IgD-negative memory B cell (primary cell): ENCODE results near the gene DNAH8. TPM values are rescaled to one million over a fixed set of nuclear protein-coding genes. Genes with fewer than 3 reads are reported as not detected.

Experiments
- H3K27ac Mint-ChIP-seq, 3 donors: one replicate each; pipeline ENCODE4 v1.8.0; 2020 to 2022; ENCODE audit warnings: mild to moderate bottlenecking in 3 of 3, mixed read lengths in 3 of 3, moderate library complexity in 1 of 3
- H3K27me3 Mint-ChIP-seq: one replicate; pipeline ENCODE4 v1.8.0; 2021; ENCODE audit warnings: mixed read lengths
- H3K36me3 Mint-ChIP-seq: one replicate; pipeline ENCODE4 v1.8.0; 2020; ENCODE audit warnings: mild to moderate bottlenecking, mixed read lengths
- H3K4me1 Mint-ChIP-seq, 3 donors: one replicate each; pipeline ENCODE4 v1.8.0; 2020 to 2022; ENCODE audit warnings: mixed read lengths in 3 of 3, mild to moderate bottlenecking in 1 of 3
- H3K4me3 Mint-ChIP-seq, 4 donors: one replicate each; pipeline ENCODE4 v1.8.0; 2020 to 2022; ENCODE audit warnings: mild to moderate bottlenecking in 4 of 4, mixed read lengths in 4 of 4, moderate library complexity in 3 of 4
- H3K9me3 Mint-ChIP-seq, 3 donors: one replicate each; pipeline ENCODE4 v1.8.0; 2020 to 2021; ENCODE audit warnings: mixed read lengths in 3 of 3, mild to moderate bottlenecking in 1 of 3
- polyA plus RNA-seq: library from polyadenylated mRNA; unstranded; fragments of 300-500 nt; fragmentation: Illumina TruSeq; gene quantifications from one replicate; pipeline ENCODE4 v1.2.3, GENCODE V29; 2021

Gene DNAH8
- polyA plus RNA-seq, 1 donor from 2014 or later: 0.94 TPM

GRCh38 chr6:39043776-39044175, 328.7 kb downstream of the DNAH8 start:
- H3K4me1 Mint-ChIP-seq: peaks cover 0 to 7% (median 5%) of the 10 kb centered on the region in 3 donors
- H3K27ac Mint-ChIP-seq: no peak overlapping the region
- no peak overlapping the region for H3K4me3 Mint-ChIP-seq
- H3K36me3 Mint-ChIP-seq: peaks cover 4% of the 10 kb centered on the region
- peaks cover 15% of the 10 kb centered on the region for H3K27me3 Mint-ChIP-seq
- no peaks in the 10 kb centered on the region for H3K9me3 Mint-ChIP-seq

- H3K4me1 Mint-ChIP-seq: peaks cover 0 to 7% (median 5%) of the 10 kb centered on the region in 3 donors
- H3K4me3 Mint-ChIP-seq: no peak overlapping the region
- no peaks in the 10 kb centered on the region for H3K9me3 Mint-ChIP-seq
- peaks cover 4% of the 10 kb centered on the region for H3K36me3 Mint-ChIP-seq
- no peak overlapping the region for H3K27ac Mint-ChIP-seq
- H3K27me3 Mint-ChIP-seq: peaks cover 15% of the 10 kb centered on the region
These were observed 329.1 kb downstream of the DNAH8 start for GRCh38 chr6:39044181-39044580.

GRCh38 chr6:39047434-39048327, 332.6 kb downstream of the DNAH8 start:
- Mint-ChIP-seq H3K4me3 (peak overlapping the region in 2 of 4 donors; percentile 1 to 77), H3K27ac (no peak overlapping the region), H3K4me1 (peaks cover 0 to 2% (median 1%) of the 10 kb centered on the region in 3 donors), H3K36me3 (peaks cover 2% of the 10 kb centered on the region), H3K9me3 (no peaks in the 10 kb centered on the region), H3K27me3 (peaks cover 34% of the 10 kb centered on the region)

- H3K36me3 Mint-ChIP-seq: no peaks in the 10 kb centered on the region
- no peaks in the 10 kb centered on the region for H3K9me3 Mint-ChIP-seq
- peaks cover 0 to 2% (median 1%) of the 10 kb centered on the region in 3 donors for H3K4me1 Mint-ChIP-seq
- H3K27me3 Mint-ChIP-seq: peaks cover 34% of the 10 kb centered on the region
- H3K27ac Mint-ChIP-seq: no peak within 1 kb of the TSS
- peak within 1 kb of the TSS in 3 of 4 donors; percentile 1 to 77 (median 41) for H3K4me3 Mint-ChIP-seq
These were observed 333.6 kb downstream of the DNAH8 start, which contains the start of gene GLP1R for GRCh38 chr6:39048481-39049399. Gene GLP1R, plus strand, starts transcription at chr6:39048781. Its CDS starts 60 bp downstream, at chr6:39048841.

GRCh38 chr6:39049575-39050283, 334.6 kb downstream of the DNAH8 start:
- peak overlapping the region in 1 of 4 donors; percentile 63 for H3K4me3 Mint-ChIP-seq

GRCh38 chr6:39050453-39051112, 335.5 kb downstream of the DNAH8 start:
- H3K36me3 Mint-ChIP-seq: no peaks in the 10 kb centered on the region
- H3K9me3 Mint-ChIP-seq: no peaks in the 10 kb centered on the region
- H3K4me3 Mint-ChIP-seq: no peak overlapping the region
- no peak overlapping the region for H3K27ac Mint-ChIP-seq
- peaks cover 0 to 3% (median 2%) of the 10 kb centered on the region in 3 donors for H3K4me1 Mint-ChIP-seq
- peaks cover 37% of the 10 kb centered on the region for H3K27me3 Mint-ChIP-seq

More at GRCh38 chr6:39049575-39050283, 334.6 kb downstream of the DNAH8 start:
- no peaks in the 10 kb centered on the region for H3K9me3 Mint-ChIP-seq
- no peaks in the 10 kb centered on the region for H3K36me3 Mint-ChIP-seq
- peaks cover 0 to 3% (median 2%) of the 10 kb centered on the region in 3 donors for H3K4me1 Mint-ChIP-seq
- H3K27ac Mint-ChIP-seq: no peak overlapping the region
- H3K27me3 Mint-ChIP-seq: peaks cover 37% of the 10 kb centered on the region

GRCh38 chr6:39051399-39052122, 336.4 kb downstream of the DNAH8 start:
- no peak overlapping the region for H3K27ac Mint-ChIP-seq
- peaks cover 0 to 3% (median 2%) of the 10 kb centered on the region in 3 donors for H3K4me1 Mint-ChIP-seq
- H3K4me3 Mint-ChIP-seq: no peak overlapping the region
- peaks cover 36% of the 10 kb centered on the region for H3K27me3 Mint-ChIP-seq
- H3K9me3 Mint-ChIP-seq: no peaks in the 10 kb centered on the region
- H3K36me3 Mint-ChIP-seq: no peaks in the 10 kb centered on the region

GRCh38 chr6:39053016-39053624, 338.0 kb downstream of the DNAH8 start:
- H3K27me3 Mint-ChIP-seq: peaks cover 28% of the 10 kb centered on the region
- H3K36me3 Mint-ChIP-seq: no peaks in the 10 kb centered on the region
- no peak overlapping the region for H3K4me3 Mint-ChIP-seq
- H3K27ac Mint-ChIP-seq: no peak overlapping the region
- H3K4me1 Mint-ChIP-seq: peaks cover 0 to 2% (median 0%) of the 10 kb centered on the region in 3 donors
- H3K9me3 Mint-ChIP-seq: no peaks in the 10 kb centered on the region

GRCh38 chr6:39053854-39054576, 338.9 kb downstream of the DNAH8 start:
- Mint-ChIP-seq H3K27me3 (peaks cover 30% of the 10 kb centered on the region), H3K27ac (no peak overlapping the region), H3K4me1 (peaks cover 0 to 2% (median 0%) of the 10 kb centered on the region in 3 donors), H3K36me3 (no peaks in the 10 kb centered on the region), H3K4me3 (no peak overlapping the region), H3K9me3 (no peaks in the 10 kb centered on the region)

GRCh38 chr6:39054577-39055142, 339.5 kb downstream of the DNAH8 start:
- Mint-ChIP-seq H3K27ac (no peak overlapping the region), H3K4me1 (peaks cover 0 to 2% (median 0%) of the 10 kb centered on the region in 3 donors), H3K27me3 (peaks cover 28% of the 10 kb centered on the region), H3K4me3 (no peak overlapping the region), H3K36me3 (no peaks in the 10 kb centered on the region), H3K9me3 (no peaks in the 10 kb centered on the region)

GRCh38 chr6:39055661-39056060, 340.6 kb downstream of the DNAH8 start:
- H3K4me1 Mint-ChIP-seq: peaks cover 0 to 2% (median 0%) of the 10 kb centered on the region in 3 donors
- no peak overlapping the region for H3K27ac Mint-ChIP-seq
- H3K36me3 Mint-ChIP-seq: peaks cover 1% of the 10 kb centered on the region
- H3K27me3 Mint-ChIP-seq: peaks cover 24% of the 10 kb centered on the region
- H3K4me3 Mint-ChIP-seq: no peak overlapping the region
- peaks cover 0 to 1% (median 0%) of the 10 kb centered on the region in 3 donors for H3K9me3 Mint-ChIP-seq

GRCh38 chr6:39056191-39056590, 341.1 kb downstream of the DNAH8 start:
- Mint-ChIP-seq H3K27ac (no peak overlapping the region), H3K4me1 (peaks cover 0 to 2% (median 0%) of the 10 kb centered on the region in 3 donors), H3K27me3 (peaks cover 20% of the 10 kb centered on the region), H3K9me3 (peaks cover 0 to 1% (median 0%) of the 10 kb centered on the region in 3 donors), H3K36me3 (peaks cover 1% of the 10 kb centered on the region), H3K4me3 (no peak overlapping the region)
